NCI-H510A treated with DMSO at 0.1 percent for 48 hours (cell line): ENCODE data around the gene ATP2B1.

Source experiments
- DNase-seq: peaks from one replicate; lab custom pipeline; 2025; lab: John Stamatoyannopoulos, UW

The ATP2B1 gene

DNA sequence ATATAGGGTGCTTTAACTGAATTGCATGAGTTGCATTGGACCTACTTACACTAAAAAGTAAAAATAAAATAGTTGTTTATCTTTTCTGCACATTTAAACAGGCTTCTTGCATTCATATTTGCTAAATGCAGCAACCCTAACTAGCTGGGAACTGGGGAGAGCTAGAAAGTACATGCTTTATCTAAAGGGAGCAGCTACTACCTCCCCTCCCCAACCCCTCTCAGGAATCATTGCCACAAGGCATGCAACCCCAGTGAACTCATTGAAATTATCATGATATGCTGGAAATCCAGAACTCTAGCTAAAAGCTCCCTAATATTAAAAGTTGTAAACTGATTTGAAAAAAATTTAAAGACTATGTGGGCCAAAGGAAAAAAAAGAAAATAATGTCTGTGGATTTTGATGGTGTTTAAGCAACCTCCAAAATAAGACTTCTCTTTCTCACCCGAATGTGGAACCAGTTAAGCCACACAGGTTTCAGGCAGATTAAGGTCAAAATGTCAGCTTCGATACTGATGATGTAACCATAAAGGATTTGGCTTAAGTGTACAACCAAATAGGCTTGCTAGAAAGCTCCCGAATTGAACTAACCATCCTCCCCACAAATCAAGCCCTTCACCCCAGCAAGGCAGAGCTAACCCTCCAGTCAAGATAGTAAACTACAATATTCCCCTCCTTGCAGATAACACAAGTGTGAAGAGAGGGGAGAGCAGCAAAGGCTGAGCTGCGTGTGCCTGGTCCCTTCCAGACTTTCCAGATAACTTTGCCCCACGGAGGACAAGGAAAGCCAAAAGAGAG is 169.0 kb downstream of the ATP2B1 start:
- DNase-seq = no peak

- DNase-seq = no peak
These were observed 169.7 kb downstream of the ATP2B1 start for GRCh38 chr12:89538897-89539296.
